Measurements from ENCODE around the gene TECPR2.
"Not testable (repeated sequence)": the region's sequence is repeated elsewhere in the genome, so short reads cannot be mapped to it uniquely, and the experiment has no call there.

Gene TECPR2

GRCh38 chr14:102509746-102510615 lies 147.2 kb downstream of the TECPR2 start, which contains the start of gene ANKRD9:
Gene ANKRD9, minus strand, starts transcription at chr14:102509776. Its CDS starts 1,887 bp downstream, at chr14:102507889.
- DNase-seq (ENCODE audit: low spot score), result peak; percentile 91

GRCh38 chr14:102510616-102511520 lies 148.1 kb downstream of the TECPR2 start:
- DNase-seq (ENCODE audit: low spot score), result no peak

DNA sequence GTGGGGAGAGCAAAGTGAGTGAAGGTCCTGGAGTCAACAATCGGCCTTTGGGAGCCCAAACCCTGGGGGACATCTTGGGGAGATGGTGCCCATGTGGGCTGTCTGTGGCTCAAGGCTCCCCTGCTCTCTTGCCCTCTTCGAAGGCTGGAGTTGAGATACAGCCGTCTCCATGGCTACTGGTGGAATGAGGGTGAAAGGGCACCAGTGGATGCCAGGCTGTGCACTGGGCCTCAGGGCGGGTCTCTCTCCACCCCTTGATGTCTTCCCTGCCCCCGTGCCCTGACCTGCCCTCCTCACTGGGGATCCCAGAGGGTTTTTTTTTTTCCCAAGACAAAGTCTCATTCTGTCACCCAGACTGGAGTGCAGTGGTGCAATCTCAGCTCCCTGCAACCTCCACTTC lies 148.8 kb downstream of the TECPR2 start:
- DNase-seq (ENCODE audit: low spot score), result no peak

- no peak for DNase-seq (ENCODE audit: low spot score)
These were observed 150.1 kb downstream of the TECPR2 start for GRCh38 chr14:102512793-102513300.

DNA sequence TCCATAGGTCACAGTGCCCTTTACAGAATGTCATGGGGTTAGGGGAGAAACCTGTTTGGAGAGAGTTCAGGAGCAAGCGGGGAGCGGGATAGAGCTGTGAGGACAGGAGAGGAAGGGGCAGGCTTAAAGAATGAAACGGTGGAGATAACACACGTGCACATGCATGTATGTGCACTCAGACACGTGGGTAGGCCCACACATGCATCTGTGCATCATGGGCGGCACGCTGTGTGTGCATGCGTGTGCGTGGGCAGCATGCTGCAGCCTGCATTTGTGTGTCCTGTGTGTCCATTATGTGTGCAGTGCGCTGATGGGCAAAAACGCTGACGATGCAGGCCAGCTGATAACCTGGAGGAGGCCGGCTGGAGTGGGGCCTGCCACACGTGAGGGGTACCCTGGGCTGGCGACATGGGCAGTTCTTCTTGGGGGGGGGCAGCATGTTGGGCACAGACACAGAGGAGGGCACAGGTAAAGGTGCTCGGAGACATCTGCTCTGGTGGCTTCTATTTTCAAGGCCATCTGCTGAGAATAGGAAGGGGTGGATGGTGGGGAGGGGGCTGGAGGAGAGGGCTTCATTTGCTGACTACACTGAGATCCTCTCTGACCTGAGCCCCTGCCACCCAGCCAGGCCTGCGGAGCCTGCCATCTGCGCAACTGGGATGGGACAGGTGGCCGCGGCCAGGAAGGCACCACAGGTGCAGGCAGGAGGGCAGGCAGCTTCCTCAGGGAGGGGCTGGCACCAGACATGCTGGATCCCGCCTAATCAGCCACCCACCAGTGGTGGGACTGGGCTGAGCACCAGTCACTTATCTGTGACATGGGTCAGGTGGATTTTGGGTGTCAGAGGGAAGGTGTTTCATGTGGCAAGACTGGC lies 151.4 kb downstream of the TECPR2 start:
- no peak for DNase-seq (ENCODE audit: low spot score)

GRCh38 chr14:102514987-102515733 lies 152.4 kb downstream of the TECPR2 start:
- DNase-seq (ENCODE audit: low spot score), result no peak

DNA sequence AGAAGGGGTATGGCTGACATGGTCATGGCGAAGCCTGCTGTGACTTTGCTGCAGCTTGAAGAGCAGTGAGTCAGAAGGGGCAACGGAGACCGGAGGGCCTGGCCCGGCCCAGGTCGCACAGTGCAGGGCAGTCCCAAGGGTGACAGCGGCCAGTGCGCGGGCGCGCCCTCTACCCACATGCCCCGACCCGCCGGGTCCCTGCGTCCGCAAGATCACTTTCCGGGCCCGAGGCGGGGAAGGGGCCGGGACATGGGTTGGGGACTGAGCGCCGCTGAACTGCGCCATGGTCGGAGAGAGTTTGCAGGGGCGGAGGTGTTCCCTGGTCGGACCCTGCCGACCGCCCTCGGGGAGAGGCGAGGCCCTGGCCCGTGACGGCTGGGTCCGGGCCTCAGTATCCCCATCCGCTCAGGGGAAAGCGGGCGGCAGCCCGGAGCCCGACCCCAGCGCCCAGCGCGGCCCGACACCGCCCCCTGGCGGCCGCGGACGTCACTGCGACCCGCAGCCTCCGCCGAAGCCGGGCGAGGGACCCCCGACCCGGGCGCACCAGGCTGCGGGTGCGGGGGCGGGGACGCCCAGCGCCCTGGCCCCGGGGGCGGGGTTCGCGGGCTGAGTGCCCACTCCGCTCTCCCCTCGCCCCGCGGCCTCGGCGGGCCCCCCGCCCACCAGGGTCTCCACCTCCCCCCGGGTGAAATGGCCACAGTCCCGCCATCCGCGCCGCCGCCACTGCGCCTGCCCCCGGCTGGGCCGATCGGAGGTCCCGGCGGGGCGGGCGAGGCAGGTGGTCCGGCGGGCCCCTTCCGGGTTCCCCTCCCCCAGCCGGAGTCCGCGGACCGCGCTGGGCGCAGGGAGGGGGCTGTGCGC lies 154.0 kb downstream of the TECPR2 start:
- DNase-seq (ENCODE audit: low spot score), result no peak

DNA sequence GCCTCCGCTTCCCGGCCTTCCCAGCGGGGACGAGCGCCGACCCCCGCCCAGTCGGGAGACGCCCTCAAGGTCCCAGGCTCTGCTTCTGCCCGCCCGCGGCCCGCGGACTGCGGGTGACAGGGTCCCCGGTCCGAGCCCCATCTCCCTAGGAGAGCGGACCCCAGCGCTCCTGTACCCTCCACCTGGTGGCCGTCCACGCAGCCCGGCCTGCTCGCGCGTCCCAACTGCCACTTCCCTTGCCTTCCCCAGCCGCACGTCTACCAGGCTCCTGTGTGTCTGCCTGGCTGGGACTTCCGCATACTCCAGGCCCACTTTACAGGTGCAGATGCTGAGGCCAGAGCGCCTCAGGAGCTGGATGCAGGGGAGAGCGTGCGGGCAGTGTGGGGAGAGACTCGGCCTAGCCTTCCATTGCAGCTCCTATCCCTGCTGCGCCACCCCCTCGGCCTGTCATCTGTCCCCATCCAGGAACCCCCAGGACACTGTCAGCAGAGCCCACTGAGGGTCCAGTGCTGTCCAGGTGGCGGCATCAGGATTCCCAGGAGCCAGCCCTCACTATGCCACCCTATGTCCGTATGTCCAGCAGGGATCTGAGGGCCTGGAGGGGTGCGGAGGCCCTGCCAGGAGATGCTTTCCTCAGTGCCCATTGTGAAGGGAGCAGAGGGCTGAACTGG lies 154.8 kb downstream of the TECPR2 start:
- DNase-seq (ENCODE audit: low spot score), result no peak

- no peak for DNase-seq (ENCODE audit: low spot score)
These were observed 155.4 kb downstream of the TECPR2 start for GRCh38 chr14:102518063-102518648.

GRCh38 chr14:102519709-102520108 lies 157.0 kb downstream of the TECPR2 start:
- DNase-seq (ENCODE audit: low spot score), result not testable (repeated sequence)

- no peak for DNase-seq (ENCODE audit: low spot score)
These were observed 160.4 kb downstream of the TECPR2 start for GRCh38 chr14:102523200-102523568.

DNA sequence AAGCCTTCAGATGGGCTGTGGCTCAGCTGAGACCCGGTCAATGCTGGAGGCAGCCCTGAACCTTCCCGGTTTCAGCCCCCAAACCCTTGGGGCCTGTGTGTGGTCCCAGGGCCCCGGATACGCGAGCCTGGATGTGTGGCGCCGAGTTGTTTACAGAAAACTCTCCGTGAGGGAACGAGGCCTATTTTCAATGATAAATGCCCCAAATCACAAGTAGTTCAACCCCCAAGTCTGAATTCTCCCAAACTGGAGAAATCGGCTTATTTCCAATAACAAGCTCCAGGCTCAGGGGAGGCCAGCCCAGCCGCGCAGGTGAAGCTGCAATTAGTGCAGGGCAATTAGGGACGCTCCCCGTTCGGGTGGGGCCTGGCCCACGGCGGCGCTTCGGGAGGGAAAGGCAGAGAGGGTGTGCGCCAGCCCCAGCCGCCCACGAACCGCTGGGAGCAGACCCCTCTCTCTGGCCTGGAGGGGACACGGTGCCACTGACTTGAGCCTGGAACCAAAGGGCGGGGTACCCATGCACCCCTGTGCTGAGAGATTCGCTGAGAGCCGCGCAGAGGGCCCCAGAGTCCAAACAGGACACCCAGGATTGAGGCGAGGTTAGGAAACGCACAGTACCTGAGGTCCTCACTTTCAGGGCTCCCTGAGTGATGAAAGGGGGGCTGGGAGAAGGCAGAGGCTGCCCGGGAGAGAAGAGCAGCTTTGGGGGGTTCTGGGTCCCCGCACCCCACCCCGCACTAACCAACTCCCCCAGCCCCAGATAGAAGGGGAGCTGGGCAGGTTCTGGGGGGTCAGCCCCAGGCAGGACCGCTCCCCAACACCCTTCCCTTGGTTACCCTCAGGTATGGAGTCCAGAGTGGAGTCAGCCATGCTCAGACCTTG lies 161.1 kb downstream of the TECPR2 start:
- no peak for DNase-seq (ENCODE audit: low spot score)

- peak; percentile 94 for DNase-seq (ENCODE audit: low spot score)
These were observed 161.9 kb downstream of the TECPR2 start for GRCh38 chr14:102524451-102525218.

- DNase-seq (ENCODE audit: low spot score), result no peak
These were observed 162.6 kb downstream of the TECPR2 start for GRCh38 chr14:102525219-102525928.

DNA sequence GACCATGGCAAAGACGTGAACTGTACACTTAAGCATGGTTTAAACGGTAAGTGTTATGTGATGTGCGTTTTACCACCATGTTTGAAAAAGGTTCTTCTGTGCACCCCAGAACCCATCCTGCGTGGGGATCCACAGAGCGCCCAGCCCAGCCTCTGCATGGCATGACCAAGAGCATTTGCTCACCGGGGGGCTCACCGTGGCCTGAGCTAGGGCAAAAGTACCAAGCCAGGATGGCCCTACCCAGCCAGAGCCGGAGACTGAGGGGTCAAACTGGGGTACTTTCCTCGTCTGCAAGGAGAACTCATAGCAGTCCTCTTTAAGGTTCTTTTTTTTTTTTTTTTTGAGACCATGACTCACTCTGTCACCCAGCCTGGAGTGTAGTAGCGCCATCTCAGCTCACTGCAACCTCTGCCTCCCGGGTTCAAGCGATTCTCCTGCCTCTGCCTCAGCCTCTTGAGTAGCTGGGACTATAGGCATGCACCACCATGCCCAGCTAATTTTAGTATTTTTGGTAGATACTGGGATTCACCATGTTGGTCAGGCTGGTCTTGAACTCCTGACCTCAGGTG lies 163.3 kb downstream of the TECPR2 start:
- no peak for DNase-seq (ENCODE audit: low spot score)
